HEK293T (cell line): ENCODE results near the gene SUMO3.

ENCODE experiments used
- BHLHE40 ChIP-seq: fragments of 450-650 bp; IDR thresholded peaks from 2 replicates; pipeline ENCODE4 v1.6.1; 2016; ENCODE audit warnings: mild to moderate bottlenecking, moderate library complexity, borderline replicate concordance
- CTBP1 ChIP-seq: fragments of 450-650 bp; IDR thresholded peaks from 2 replicates; pipeline ENCODE4 v1.6.1; 2016; ENCODE audit warnings: borderline replicate concordance
- ELF4 ChIP-seq: fragments of 450-650 bp; IDR thresholded peaks from 2 replicates; pipeline ENCODE4 v1.6.1; 2017; ENCODE audit warnings: antibody characterized with exemption
- FOXA1 ChIP-seq: fragments of 450-650 bp; IDR thresholded peaks from 2 replicates; pipeline ENCODE4 v1.6.1; 2016; ENCODE audit warnings: mild to moderate bottlenecking
- FOXK2 ChIP-seq: fragments of 450-650 bp; IDR thresholded peaks from 2 replicates; pipeline ENCODE4 v1.6.1; 2016; ENCODE audit warnings: mild to moderate bottlenecking
- FOXM1 ChIP-seq: fragments of 450-650 bp; IDR thresholded peaks from 2 replicates; pipeline ENCODE4 v1.6.1; 2017; ENCODE audit warnings: mild to moderate bottlenecking, borderline replicate concordance
- HDGF ChIP-seq: fragments of 450-650 bp; IDR thresholded peaks from 2 replicates; pipeline ENCODE4 v1.6.1; 2017; ENCODE audit warnings: antibody characterized with exemption, borderline replicate concordance
- SP1 ChIP-seq: fragments of 450-650 bp; IDR thresholded peaks from 2 replicates; pipeline ENCODE4 v1.6.1; 2017
- SUZ12 ChIP-seq: fragments of 450-650 bp; IDR thresholded peaks from 2 replicates; pipeline ENCODE4 v1.6.1; 2016; ENCODE audit warnings: mild to moderate bottlenecking
- TARDBP ChIP-seq: fragments of 450-650 bp; IDR thresholded peaks from 2 replicates; pipeline ENCODE4 v1.6.1; 2016

DNA sequence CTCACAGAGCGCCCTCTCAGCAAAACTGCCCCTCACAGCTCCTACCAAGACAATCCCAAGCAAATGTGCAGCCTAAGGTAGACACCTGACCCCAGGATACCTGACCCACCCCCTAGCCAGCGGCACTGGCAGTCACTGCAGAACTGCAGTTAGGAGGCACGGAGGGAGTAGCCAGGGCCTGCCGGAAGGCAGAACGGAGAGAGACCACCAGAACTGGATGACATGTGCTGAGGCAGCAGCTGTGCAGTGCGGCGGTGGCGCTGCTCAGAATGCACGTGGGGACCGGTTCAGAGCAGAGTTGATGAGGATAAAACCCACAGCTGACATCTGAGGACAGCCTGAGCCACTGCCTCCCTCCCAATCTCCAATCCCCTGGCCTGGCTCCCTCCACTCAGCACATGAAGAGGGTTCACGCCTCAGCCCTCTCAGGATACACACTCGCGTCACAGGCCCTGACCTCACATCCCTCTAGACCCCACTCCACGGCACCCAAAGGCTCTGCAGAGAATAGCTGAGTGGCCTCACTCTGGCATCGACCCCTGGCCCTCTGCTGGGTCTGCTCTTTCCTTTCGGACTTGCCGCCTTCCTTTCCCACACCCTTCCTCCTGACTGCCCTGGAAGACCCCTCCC lies 45.9 kb downstream of the SUMO3 start:
- no peak for TF ChIP-seq FOXM1
- TF ChIP-seq HDGF = no peak
- no peak for TF ChIP-seq ELF4
- no peak for TF ChIP-seq FOXA1
- no peak for TF ChIP-seq TARDBP
- TF ChIP-seq FOXK2 = no peak
- no peak for TF ChIP-seq SP1
- TF ChIP-seq BHLHE40 = no peak
- TF ChIP-seq CTBP1 = no peak
- TF ChIP-seq SUZ12 = no peak
